Measurements from ENCODE around the gene TSSK2. TPM values are rescaled to one million over a fixed set of nuclear protein-coding genes. Genes with fewer than 3 reads are reported as not detected.

The TSSK2 gene
- total RNA-seq, 4 donors from 2014 or later, result 0.59 to 0.94 (median 0.78) TPM; not detected in 1

DNA sequence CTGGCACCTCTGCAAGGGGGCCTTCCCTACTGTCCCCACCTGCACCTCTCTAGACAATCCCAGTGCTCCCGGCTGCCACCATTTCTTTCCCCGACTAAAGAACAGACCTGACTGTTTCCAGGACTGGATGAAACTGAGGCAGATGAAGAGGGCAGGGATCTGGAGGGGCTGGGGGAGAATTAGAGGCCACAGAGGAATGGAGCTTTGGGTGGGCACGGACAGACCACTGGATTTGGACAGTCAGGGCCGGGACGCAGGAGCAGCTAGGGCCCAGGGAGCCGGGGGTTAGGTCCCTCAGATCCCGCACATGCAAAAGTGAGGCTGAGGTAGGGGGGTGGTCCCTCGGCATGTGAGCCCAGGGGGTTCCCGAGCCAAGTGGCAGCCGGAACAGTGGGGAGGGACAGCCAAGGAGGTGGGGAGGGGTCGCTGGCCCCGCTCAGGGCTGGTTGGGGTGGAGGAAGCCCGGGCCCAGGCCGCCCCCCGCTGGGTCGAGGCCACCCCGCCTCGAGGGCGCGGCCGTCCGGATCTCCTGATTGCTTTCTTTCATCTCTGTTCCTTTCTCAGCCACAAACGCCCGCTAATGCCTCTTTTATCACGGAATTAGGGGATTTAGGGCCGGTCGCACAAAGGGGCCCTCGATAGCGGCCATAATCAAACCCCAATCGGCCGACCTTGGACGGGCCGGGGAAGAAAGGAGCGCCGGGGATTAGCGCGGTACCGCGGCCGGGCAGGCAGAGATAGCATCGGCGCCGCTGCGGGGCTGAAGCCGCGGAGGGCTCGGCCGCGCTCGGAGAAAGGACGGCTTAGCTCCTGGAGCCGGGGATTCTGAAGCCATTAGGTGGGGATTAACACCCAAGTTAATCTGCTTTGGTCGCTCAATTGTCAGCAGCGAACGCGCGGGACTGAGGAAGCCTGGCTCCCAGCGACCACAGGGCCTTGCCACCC, 38.2 kb downstream of the TSSK2 start:
- WGBS, 2 donors, result 6 to 8% methylated on average over 23 to 55 of the region's 58 CpGs
- intact Hi-C loops (cut with DNase I), result no loop called here
- Histone ChIP-seq H3K4me3 (replicated peaks in 1 of 3) (peak overlapping the region in 1 of 3 donors; percentile 14), H3K27me3 (peaks cover 4% of the 10 kb centered on the region), H3K27ac (no peak overlapping the region), H3K4me1 (peaks cover 19 to 40% of the 10 kb centered on the region in 2 donors), H3K9me3 (no peaks in the 10 kb centered on the region), H3K36me3 (no peaks in the 10 kb centered on the region)
- TF ChIP-seq, protein P1, sequence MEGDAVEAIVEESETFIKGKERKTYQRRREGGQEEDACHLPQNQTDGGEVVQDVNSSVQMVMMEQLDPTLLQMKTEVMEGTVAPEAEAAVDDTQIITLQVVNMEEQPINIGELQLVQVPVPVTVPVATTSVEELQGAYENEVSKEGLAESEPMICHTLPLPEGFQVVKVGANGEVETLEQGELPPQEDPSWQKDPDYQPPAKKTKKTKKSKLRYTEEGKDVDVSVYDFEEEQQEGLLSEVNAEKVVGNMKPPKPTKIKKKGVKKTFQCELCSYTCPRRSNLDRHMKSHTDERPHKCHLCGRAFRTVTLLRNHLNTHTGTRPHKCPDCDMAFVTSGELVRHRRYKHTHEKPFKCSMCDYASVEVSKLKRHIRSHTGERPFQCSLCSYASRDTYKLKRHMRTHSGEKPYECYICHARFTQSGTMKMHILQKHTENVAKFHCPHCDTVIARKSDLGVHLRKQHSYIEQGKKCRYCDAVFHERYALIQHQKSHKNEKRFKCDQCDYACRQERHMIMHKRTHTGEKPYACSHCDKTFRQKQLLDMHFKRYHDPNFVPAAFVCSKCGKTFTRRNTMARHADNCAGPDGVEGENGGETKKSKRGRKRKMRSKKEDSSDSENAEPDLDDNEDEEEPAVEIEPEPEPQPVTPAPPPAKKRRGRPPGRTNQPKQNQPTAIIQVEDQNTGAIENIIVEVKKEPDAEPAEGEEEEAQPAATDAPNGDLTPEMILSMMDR (IDR thresholded peaks at IDR 0.05), result no peak
- no peak for TF ChIP-seq POLR2A (IDR thresholded peaks at IDR 0.05)
- DNase-seq, result no peak

DNA sequence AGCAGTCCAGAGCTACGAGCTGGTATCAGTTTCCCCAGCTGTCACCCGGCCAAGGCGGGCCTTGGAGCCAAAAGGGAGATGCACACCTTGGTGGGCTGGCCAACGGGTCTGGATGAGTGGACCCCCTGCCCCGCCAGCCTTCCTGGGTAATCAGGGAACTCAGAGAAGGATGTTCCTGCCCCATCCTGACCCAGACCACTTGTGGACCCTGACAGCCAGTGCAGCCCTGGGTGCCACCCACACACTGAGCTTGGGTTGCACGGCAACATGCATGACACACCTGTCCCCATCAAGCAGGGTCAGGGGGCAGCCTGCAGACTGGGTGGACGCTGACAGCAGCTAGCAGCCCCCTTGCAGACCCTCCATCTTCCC, 38.8 kb downstream of the TSSK2 start:
- no peak for DNase-seq
- no peak overlapping the region for H3K27ac ChIP-seq
- no peak for TF ChIP-seq POLR2A (IDR thresholded peaks at IDR 0.05)
- TF ChIP-seq, protein P1 (IDR thresholded peaks at IDR 0.05), result no peak
- intact Hi-C loops (cut with DNase I), result no loop called here
- 47 to 80% methylated on average over 2 to 4 of the region's 7 CpGs for WGBS, 2 donors
- no peak overlapping the region for H3K4me3 ChIP-seq (replicated peaks in 1 of 3)
- H3K36me3 ChIP-seq, result no peaks in the 10 kb centered on the region
- H3K27me3 ChIP-seq, result peaks cover 4% of the 10 kb centered on the region
- H3K4me1 ChIP-seq, result peaks cover 19 to 45% of the 10 kb centered on the region in 2 donors
- no peaks in the 10 kb centered on the region for H3K9me3 ChIP-seq

DNA sequence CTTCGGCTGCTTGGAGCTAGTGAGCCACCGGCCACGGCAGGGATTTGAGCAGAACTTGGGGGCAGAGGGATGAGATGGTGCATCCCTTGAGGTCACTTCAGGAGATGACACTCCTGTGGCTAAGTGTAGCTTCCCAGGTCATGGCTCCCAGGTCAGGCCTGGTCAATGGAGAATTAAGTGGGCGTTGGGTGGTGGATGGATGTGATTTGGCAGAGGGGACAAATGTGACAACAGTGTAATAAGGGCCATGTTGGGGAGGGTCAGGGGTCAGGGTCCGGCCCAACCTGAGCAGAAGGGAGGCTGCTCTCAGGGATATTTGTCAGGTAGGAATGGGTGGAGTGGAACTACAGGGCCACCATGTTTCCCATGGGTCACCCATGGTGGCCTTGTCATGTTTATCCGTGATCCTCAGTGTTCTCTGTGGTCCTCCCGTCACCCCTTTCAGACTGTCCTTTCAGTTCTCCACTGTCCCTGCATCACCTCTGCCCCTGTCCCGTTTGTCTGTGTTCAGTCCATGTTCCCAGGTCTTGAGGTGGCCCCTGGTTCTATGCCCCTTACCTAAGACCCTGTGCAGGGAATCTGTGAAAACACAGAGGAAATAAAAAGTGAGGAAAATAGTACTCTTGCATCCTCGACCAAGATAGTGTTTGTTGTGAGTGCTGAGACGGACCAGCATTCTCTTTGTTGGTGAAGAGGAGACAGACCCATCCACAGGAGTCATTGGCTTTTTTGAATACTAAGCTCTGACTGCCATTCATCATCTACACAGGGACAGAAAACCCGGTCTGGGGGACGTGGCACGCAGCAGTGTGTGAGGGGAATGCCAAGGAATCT, 41.3 kb downstream of the TSSK2 start:
- TF ChIP-seq, protein P1 (IDR thresholded peaks at IDR 0.05), result no peak
- TF ChIP-seq POLR2A (IDR thresholded peaks at IDR 0.05), result no peak
- WGBS, 2 donors, result 45 to 54% methylated on average over 13 of the region's 13 CpGs
- H3K4me1 ChIP-seq, result peaks cover 24 to 53% of the 10 kb centered on the region in 2 donors
- no peaks in the 10 kb centered on the region for H3K9me3 ChIP-seq
- DNase-seq, result no peak
- peak overlapping the region in 2 of 3 donors; percentile 78 to 90 for H3K27ac ChIP-seq
- H3K4me3 ChIP-seq (replicated peaks in 1 of 3), result peak overlapping the region; percentile 64 to 99 (median 91)
- intact Hi-C loops (cut with DNase I), result no loop called here
- H3K36me3 ChIP-seq, result no peaks in the 10 kb centered on the region
- peaks cover 4% of the 10 kb centered on the region for H3K27me3 ChIP-seq

DNA sequence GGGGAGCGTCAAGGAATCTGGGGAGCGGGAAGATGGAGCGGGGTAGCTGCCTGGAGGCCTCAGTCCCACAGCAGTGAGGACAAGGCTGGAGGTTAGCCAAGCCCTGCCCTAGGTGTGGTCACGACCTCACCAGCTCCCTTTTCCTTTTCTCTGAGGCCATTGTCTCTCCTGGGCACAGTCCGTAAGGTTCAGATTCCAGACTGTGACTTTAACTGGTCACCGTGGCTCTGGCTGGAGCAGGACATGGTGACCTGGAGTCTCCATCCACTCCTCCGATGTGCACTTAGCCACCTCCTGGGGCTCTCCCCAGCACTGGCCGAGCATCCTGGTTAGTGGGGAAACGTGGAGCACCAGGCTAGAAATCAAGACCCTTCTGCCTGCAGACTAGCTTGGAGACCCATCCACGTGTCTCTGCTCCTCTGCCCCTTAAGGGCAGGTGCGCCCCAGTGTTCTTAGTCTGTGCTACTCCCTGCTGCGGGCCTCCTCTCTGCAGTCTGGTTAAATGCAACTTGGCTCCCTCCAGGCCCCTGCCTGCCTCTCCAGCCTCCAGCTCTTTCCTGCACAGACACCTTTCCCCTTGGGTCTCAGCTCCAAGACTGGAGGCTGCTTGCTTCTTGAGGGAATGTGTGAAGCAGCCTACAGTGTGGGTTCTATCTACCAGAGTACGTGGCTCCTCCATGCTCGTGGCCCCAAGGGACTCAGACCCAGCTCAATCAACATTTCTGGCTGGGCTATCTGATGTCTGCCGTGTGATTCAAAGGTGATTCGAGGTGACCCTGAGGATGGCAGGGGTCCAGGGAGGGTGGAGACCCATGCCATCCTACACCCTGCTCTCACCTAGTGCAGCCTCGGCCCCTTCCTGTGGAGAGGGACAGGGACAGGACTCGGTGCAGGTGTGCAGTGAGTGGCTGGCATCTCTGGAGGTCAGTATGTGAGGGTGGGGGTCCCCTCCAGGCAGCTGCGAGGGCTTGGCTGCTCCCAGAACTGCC, 42.2 kb downstream of the TSSK2 start:
- H3K36me3 ChIP-seq, result no peaks in the 10 kb centered on the region
- H3K9me3 ChIP-seq, result no peaks in the 10 kb centered on the region
- H3K27me3 ChIP-seq, result peaks cover 4% of the 10 kb centered on the region
- 77 to 78% methylated on average over 17 to 19 of the region's 19 CpGs for WGBS, 2 donors
- intact Hi-C loops (cut with DNase I), result no loop called here
- no peak for DNase-seq
- TF ChIP-seq, protein P1 (IDR thresholded peaks at IDR 0.05), result no peak
- no peak for TF ChIP-seq POLR2A (IDR thresholded peaks at IDR 0.05)
- no peak overlapping the region for H3K4me3 ChIP-seq (replicated peaks in 1 of 3)
- H3K4me1 ChIP-seq, result peaks cover 29 to 58% of the 10 kb centered on the region in 2 donors
- H3K27ac ChIP-seq, result no peak overlapping the region

All from thyroid gland (tissue), 4 donors.